ENCODE measurements around the gene COL27A1.

The COL27A1 gene

GRCh38 chr9:114110180-114110579 lies 45.2 kb upstream of the COL27A1 start:
- H4K20me1 ChIP-seq (ENCODE audit: insufficient read depth) = no peaks in the 10 kb centered on the region
- H3K4me1 ChIP-seq (ENCODE audit: low read depth, poor library complexity, severe bottlenecking) = no peaks in the 10 kb centered on the region
- H3K27me3 ChIP-seq (ENCODE audit: insufficient read depth, low read depth) = no peaks in the 10 kb centered on the region
- TF ChIP-seq CTCF (conservative IDR thresholded peaks at IDR 0.05; ENCODE audit: low read depth, low read length) = no peak
- no peaks in the 10 kb centered on the region for H3K79me2 ChIP-seq (ENCODE audit: insufficient read depth, low read depth)
- no peaks in the 10 kb centered on the region for H3K36me3 ChIP-seq (ENCODE audit: insufficient read depth)
- H3K27ac ChIP-seq = no peak overlapping the region
- no peak overlapping the region for H3K4me3 ChIP-seq (IDR thresholded peaks at IDR 0.05; ENCODE audit: insufficient read depth, low read depth, low read length)
- H3K9ac ChIP-seq = no peak overlapping the region
- no peak overlapping the region for H3K4me2 ChIP-seq
- no peak overlapping the region for H2AFZ ChIP-seq (ENCODE audit: low read depth)

GRCh38 chr9:114112325-114112724 lies 43.0 kb upstream of the COL27A1 start:
- H3K9ac ChIP-seq = no peak overlapping the region
- no peaks in the 10 kb centered on the region for H3K79me2 ChIP-seq (ENCODE audit: insufficient read depth, low read depth)
- H3K27ac ChIP-seq = no peak overlapping the region

GRCh38 chr9:114112778-114113584 lies 42.4 kb upstream of the COL27A1 start:
- Histone ChIP-seq H3K4me2 (no peak overlapping the region), H3K27me3 (ENCODE audit: insufficient read depth, low read depth) (no peaks in the 10 kb centered on the region), H4K20me1 (ENCODE audit: insufficient read depth) (no peaks in the 10 kb centered on the region), H3K4me1 (ENCODE audit: low read depth, poor library complexity, severe bottlenecking) (no peaks in the 10 kb centered on the region), H3K4me3 (IDR thresholded peaks at IDR 0.05; ENCODE audit: insufficient read depth, low read depth, low read length) (no peak overlapping the region), H2AFZ (ENCODE audit: low read depth) (no peak overlapping the region), H3K36me3 (ENCODE audit: insufficient read depth) (no peaks in the 10 kb centered on the region), H3K79me2 (ENCODE audit: insufficient read depth, low read depth) (no peaks in the 10 kb centered on the region), H3K9ac (no peak overlapping the region), H3K27ac (no peak overlapping the region)
- TF ChIP-seq CTCF (conservative IDR thresholded peaks at IDR 0.05; ENCODE audit: low read depth, low read length) = no peak

More at GRCh38 chr9:114112325-114112724, 43.0 kb upstream of the COL27A1 start:
- Histone ChIP-seq H2AFZ (ENCODE audit: low read depth) (no peak overlapping the region), H4K20me1 (ENCODE audit: insufficient read depth) (no peaks in the 10 kb centered on the region), H3K4me3 (IDR thresholded peaks at IDR 0.05; ENCODE audit: insufficient read depth, low read depth, low read length) (no peak overlapping the region), H3K36me3 (ENCODE audit: insufficient read depth) (no peaks in the 10 kb centered on the region), H3K4me2 (no peak overlapping the region), H3K4me1 (ENCODE audit: low read depth, poor library complexity, severe bottlenecking) (no peaks in the 10 kb centered on the region), H3K27me3 (ENCODE audit: insufficient read depth, low read depth) (no peaks in the 10 kb centered on the region)
- no peak for TF ChIP-seq CTCF (conservative IDR thresholded peaks at IDR 0.05; ENCODE audit: low read depth, low read length)

- H3K4me1 ChIP-seq (ENCODE audit: low read depth, poor library complexity, severe bottlenecking) = no peaks in the 10 kb centered on the region
Observed at GRCh38 chr9:114114364-114114763, 41.0 kb upstream of the COL27A1 start.

More at GRCh38 chr9:114114364-114114763, 41.0 kb upstream of the COL27A1 start:
- Histone ChIP-seq H3K9ac (no peak overlapping the region), H4K20me1 (ENCODE audit: insufficient read depth) (no peaks in the 10 kb centered on the region), H3K36me3 (ENCODE audit: insufficient read depth) (no peaks in the 10 kb centered on the region), H3K79me2 (ENCODE audit: insufficient read depth, low read depth) (no peaks in the 10 kb centered on the region), H3K4me3 (IDR thresholded peaks at IDR 0.05; ENCODE audit: insufficient read depth, low read depth, low read length) (no peak overlapping the region), H3K27me3 (ENCODE audit: insufficient read depth, low read depth) (no peaks in the 10 kb centered on the region), H3K27ac (no peak overlapping the region), H3K4me2 (no peak overlapping the region), H2AFZ (ENCODE audit: low read depth) (no peak overlapping the region)
- TF ChIP-seq CTCF (conservative IDR thresholded peaks at IDR 0.05; ENCODE audit: low read depth, low read length) = no peak

Measured in KMS-11 (cell line).